Renal pelvis (tissue), 3 donors: ENCODE results near the gene SPAG16. TPM values are rescaled to one million over a fixed set of nuclear protein-coding genes. Genes with fewer than 3 reads are reported as not detected.

ENCODE experiments used
- polyA plus RNA-seq, 3 donors: library from polyadenylated mRNA; unstranded; fragments of 120-200 nt; gene quantifications; one replicate each; pipeline ENCODE4 v1.2.1, GENCODE V29; 2013; ENCODE audit not compliant: insufficient read length in 3 of 3

Gene SPAG16
- polyA plus RNA-seq, 3 donors: 57.2 to 69.5 (median 60.2) TPM

Other genes starting within 250 kb of the SPAG16 start
- gene IKZF2, start 132.9 kb upstream of the SPAG16 start, polyA plus RNA-seq: 10 to 100 TPM in 2 of 3 donors, 1 to 10 TPM in 1; 7.3 to 10.5 (median 10.0) TPM